Nephron progenitor cell (in vitro differentiated cells): ENCODE data around the gene RAB3A.

Experiments
- DNase-seq: peaks from one replicate; pipeline ENCODE4 v3.0.0; 2021
- H3K27ac Mint-ChIP-seq: 2 replicates; pipeline ENCODE4 v1.8.0; 2021; ENCODE audit warnings: mild to moderate bottlenecking, moderate library complexity, mixed read lengths
- H3K27me3 Mint-ChIP-seq: 2 replicates; pipeline ENCODE4 v1.8.0; 2021; ENCODE audit warnings: mild to moderate bottlenecking, low read depth, mixed read lengths; ENCODE audit not compliant: poor library complexity
- H3K36me3 Mint-ChIP-seq: 2 replicates; pipeline ENCODE4 v1.8.0; 2021; ENCODE audit warnings: low read depth, mixed read lengths
- H3K4me1 Mint-ChIP-seq: 2 replicates; pipeline ENCODE4 v1.8.0; 2021; ENCODE audit warnings: mixed read lengths
- H3K4me3 Mint-ChIP-seq: 2 replicates; pipeline ENCODE4 v1.8.0; 2021; ENCODE audit warnings: mild to moderate bottlenecking, moderate library complexity, mixed read lengths
- H3K9me3 Mint-ChIP-seq: 2 replicates; pipeline ENCODE4 v1.8.0; 2021; ENCODE audit warnings: mild to moderate bottlenecking, moderate library complexity, mixed read lengths
- CTCF ChIP-seq: fragments of 200-600 bp; sonication (generic); IDR thresholded peaks from 2 replicates; pipeline ENCODE4 v1.5.0; 2021; ENCODE audit warnings: antibody characterized with exemption

Gene RAB3A

GRCh38 chr19:18230941-18231734, 27.3 kb upstream of the RAB3A start:
- H3K36me3 Mint-ChIP-seq: no peaks in the 10 kb centered on the region

GRCh38 chr19:18229915-18230314, 26.1 kb upstream of the RAB3A start:
- no peak for TF ChIP-seq CTCF
- H3K4me3 Mint-ChIP-seq: no peak overlapping the region
- H3K9me3 Mint-ChIP-seq: peaks cover 6% of the 10 kb centered on the region
- H3K4me1 Mint-ChIP-seq: peaks cover 41% of the 10 kb centered on the region
- no peak for DNase-seq
- H3K36me3 Mint-ChIP-seq: no peaks in the 10 kb centered on the region
- no peak overlapping the region for H3K27ac Mint-ChIP-seq
- H3K27me3 Mint-ChIP-seq: peaks cover 59% of the 10 kb centered on the region

More at GRCh38 chr19:18230941-18231734, 27.3 kb upstream of the RAB3A start:
- peaks cover 6% of the 10 kb centered on the region for H3K9me3 Mint-ChIP-seq
- DNase-seq: no peak
- H3K27me3 Mint-ChIP-seq: peaks cover 54% of the 10 kb centered on the region
- peaks cover 32% of the 10 kb centered on the region for H3K4me1 Mint-ChIP-seq
- no peak overlapping the region for H3K4me3 Mint-ChIP-seq
- TF ChIP-seq CTCF: no peak
- H3K27ac Mint-ChIP-seq: no peak overlapping the region

GRCh38 chr19:18229474-18229873, 25.6 kb upstream of the RAB3A start:
- no peak overlapping the region for H3K27ac Mint-ChIP-seq
- H3K36me3 Mint-ChIP-seq: no peaks in the 10 kb centered on the region
- no peak overlapping the region for H3K4me3 Mint-ChIP-seq
- no peak for DNase-seq
- H3K27me3 Mint-ChIP-seq: peaks cover 59% of the 10 kb centered on the region
- peak; percentile 41 for TF ChIP-seq CTCF
- H3K9me3 Mint-ChIP-seq: peaks cover 6% of the 10 kb centered on the region
- H3K4me1 Mint-ChIP-seq: peaks cover 45% of the 10 kb centered on the region

- DNase-seq: no peak
- Mint-ChIP-seq H3K27me3 (peaks cover 62% of the 10 kb centered on the region), H3K4me3 (no peak overlapping the region)
Measured at GRCh38 chr19:18227781-18228271, 24.0 kb upstream of the RAB3A start.

GRCh38 chr19:18226956-18227780, 23.3 kb upstream of the RAB3A start:
- H3K27ac Mint-ChIP-seq: no peak overlapping the region
- peak overlapping the region; percentile 13 for H3K4me3 Mint-ChIP-seq
- TF ChIP-seq CTCF: no peak
- no peak for DNase-seq
- no peaks in the 10 kb centered on the region for H3K36me3 Mint-ChIP-seq
- no peaks in the 10 kb centered on the region for H3K9me3 Mint-ChIP-seq
- peaks cover 50% of the 10 kb centered on the region for H3K4me1 Mint-ChIP-seq
- H3K27me3 Mint-ChIP-seq: peaks cover 64% of the 10 kb centered on the region

More at GRCh38 chr19:18227781-18228271, 24.0 kb upstream of the RAB3A start:
- no peak overlapping the region for H3K27ac Mint-ChIP-seq
- no peak for TF ChIP-seq CTCF
- H3K4me1 Mint-ChIP-seq: peaks cover 52% of the 10 kb centered on the region
- H3K9me3 Mint-ChIP-seq: no peaks in the 10 kb centered on the region
- H3K36me3 Mint-ChIP-seq: no peaks in the 10 kb centered on the region
